Measurements from ENCODE around the gene ZNF74.

ZNF74 gene

GRCh38 chr22:20439928-20440575, 46.1 kb downstream of the ZNF74 start (continued):
- TF ChIP-seq ZNF37A (tag by site-specific recombination; IDR thresholded peaks at IDR 0.05) (no peak), ZNF76 (tag by site-specific recombination; IDR thresholded peaks at IDR 0.05; ENCODE audit: borderline replicate concordance, low read depth) (no peak), ZNF449 (tag by site-specific recombination; IDR thresholded peaks at IDR 0.05) (no peak), ZNF184 (tag by site-specific recombination; IDR thresholded peaks at IDR 0.05) (no peak), ZNF558 (tag by site-specific recombination; IDR thresholded peaks at IDR 0.05) (no peak), GFI1B (tag by site-specific recombination; IDR thresholded peaks at IDR 0.05) (no peak), IKZF3 (tag by site-specific recombination; IDR thresholded peaks at IDR 0.05) (no peak), PRDM1 (tag by site-specific recombination; IDR thresholded peaks at IDR 0.05) (no peak), ZXDB (tag by site-specific recombination; IDR thresholded peaks at IDR 0.05) (no peak), ZNF311 (tag by site-specific recombination; IDR thresholded peaks at IDR 0.05; ENCODE audit: borderline replicate concordance) (no peak)
- TF ChIP-seq, protein P1, sequence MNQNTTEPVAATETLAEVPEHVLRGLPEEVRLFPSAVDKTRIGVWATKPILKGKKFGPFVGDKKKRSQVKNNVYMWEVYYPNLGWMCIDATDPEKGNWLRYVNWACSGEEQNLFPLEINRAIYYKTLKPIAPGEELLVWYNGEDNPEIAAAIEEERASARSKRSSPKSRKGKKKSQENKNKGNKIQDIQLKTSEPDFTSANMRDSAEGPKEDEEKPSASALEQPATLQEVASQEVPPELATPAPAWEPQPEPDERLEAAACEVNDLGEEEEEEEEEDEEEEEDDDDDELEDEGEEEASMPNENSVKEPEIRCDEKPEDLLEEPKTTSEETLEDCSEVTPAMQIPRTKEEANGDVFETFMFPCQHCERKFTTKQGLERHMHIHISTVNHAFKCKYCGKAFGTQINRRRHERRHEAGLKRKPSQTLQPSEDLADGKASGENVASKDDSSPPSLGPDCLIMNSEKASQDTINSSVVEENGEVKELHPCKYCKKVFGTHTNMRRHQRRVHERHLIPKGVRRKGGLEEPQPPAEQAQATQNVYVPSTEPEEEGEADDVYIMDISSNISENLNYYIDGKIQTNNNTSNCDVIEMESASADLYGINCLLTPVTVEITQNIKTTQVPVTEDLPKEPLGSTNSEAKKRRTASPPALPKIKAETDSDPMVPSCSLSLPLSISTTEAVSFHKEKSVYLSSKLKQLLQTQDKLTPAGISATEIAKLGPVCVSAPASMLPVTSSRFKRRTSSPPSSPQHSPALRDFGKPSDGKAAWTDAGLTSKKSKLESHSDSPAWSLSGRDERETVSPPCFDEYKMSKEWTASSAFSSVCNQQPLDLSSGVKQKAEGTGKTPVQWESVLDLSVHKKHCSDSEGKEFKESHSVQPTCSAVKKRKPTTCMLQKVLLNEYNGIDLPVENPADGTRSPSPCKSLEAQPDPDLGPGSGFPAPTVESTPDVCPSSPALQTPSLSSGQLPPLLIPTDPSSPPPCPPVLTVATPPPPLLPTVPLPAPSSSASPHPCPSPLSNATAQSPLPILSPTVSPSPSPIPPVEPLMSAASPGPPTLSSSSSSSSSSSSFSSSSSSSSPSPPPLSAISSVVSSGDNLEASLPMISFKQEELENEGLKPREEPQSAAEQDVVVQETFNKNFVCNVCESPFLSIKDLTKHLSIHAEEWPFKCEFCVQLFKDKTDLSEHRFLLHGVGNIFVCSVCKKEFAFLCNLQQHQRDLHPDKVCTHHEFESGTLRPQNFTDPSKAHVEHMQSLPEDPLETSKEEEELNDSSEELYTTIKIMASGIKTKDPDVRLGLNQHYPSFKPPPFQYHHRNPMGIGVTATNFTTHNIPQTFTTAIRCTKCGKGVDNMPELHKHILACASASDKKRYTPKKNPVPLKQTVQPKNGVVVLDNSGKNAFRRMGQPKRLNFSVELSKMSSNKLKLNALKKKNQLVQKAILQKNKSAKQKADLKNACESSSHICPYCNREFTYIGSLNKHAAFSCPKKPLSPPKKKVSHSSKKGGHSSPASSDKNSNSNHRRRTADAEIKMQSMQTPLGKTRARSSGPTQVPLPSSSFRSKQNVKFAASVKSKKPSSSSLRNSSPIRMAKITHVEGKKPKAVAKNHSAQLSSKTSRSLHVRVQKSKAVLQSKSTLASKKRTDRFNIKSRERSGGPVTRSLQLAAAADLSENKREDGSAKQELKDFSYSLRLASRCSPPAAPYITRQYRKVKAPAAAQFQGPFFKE (tag by site-specific recombination; IDR thresholded peaks at IDR 0.05; ENCODE audit: borderline replicate concordance): no peak

DNA sequence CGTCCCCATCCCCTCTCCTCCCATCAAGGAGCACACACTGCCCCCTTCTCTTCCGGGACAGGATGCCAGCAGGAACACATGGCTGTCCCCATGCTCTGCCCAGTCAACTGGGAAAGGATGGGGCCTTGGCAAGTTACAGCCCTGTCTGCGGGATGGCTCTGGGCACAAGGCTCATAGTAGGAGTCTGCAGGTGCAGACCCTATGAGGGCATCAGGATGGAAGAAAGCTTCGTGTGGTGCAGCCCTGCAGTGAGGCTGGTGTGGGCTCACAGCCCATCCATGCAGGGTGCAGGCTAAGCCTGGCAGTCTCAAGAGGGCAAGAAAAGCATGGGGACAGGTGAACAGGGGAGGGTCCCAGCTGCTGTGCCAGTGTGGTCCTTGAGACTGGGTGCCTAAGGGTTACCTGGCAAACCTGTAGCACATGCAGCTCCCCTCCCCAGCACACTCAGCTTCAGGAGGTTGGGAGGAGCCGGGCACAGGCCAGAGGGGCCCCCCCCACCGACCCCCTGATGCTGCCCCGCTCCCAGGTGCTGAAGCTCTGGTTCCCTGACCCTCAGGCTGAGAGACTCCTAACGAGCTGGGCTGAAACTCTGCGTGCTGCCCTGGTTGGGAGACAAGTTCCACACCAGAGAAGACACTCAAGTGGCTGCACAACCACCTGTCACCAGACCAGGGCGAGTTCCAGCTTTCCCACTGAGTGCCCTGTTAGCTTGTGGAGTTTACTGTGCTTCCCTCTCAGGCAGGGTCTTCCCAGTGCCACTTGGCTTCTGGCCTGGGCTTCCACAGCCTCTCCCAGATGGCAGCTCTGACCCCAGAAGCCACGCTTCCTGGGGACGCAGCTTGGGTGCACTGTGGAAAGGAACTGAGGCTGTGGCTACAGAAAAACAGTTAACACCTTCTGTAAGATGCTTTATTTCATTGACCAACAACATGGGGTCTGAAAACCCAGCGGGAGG, 47.0 kb downstream of the ZNF74 start:
- no peak overlapping the region for H3K4me3 ChIP-seq (ENCODE audit: low read depth, low read length)
- H3K9me3 ChIP-seq (ENCODE audit: control insufficient read depth, insufficient read depth, low read depth, low read length): no peaks in the 10 kb centered on the region
- H3K36me3 ChIP-seq (ENCODE audit: control insufficient read depth in 2 of 2, insufficient read depth in 1 of 2, low read length in 2 of 2): peaks cover 12 to 46% of the 10 kb centered on the region in 2 experiments; a peak in 2 of 3 replicates
- TF ChIP-seq ZIC2 (tag by site-specific recombination; IDR thresholded peaks at IDR 0.05): peak; percentile 71
- 0 out of 2 replicates have a peak, but pooled peaks have one; percentile 10 for TF ChIP-seq SCRT2 (tag by site-specific recombination; IDR thresholded peaks at IDR 0.05)
- TF ChIP-seq ZEB2 (tag by site-specific recombination; IDR thresholded peaks at IDR 0.05): no peak
- TF ChIP-seq ZNF518A (tag by site-specific recombination; conservative IDR thresholded peaks at IDR 0.05; ENCODE audit: low read depth): no peak
- TF ChIP-seq ZNF184 (tag by site-specific recombination; IDR thresholded peaks at IDR 0.05): no peak
- no peak for TF ChIP-seq ZNF121 (tag by site-specific recombination; IDR thresholded peaks at IDR 0.05)
- TF ChIP-seq GLIS2 (tag by site-specific recombination; IDR thresholded peaks at IDR 0.05): peak; percentile 44
- no peak overlapping the region for H3K27ac ChIP-seq (ENCODE audit: extremely low read depth, low read depth, low read length)
- no peaks in the 10 kb centered on the region for H3K4me1 ChIP-seq (ENCODE audit: control insufficient read depth, insufficient read depth, low read length)
- POLR2A ChIA-PET: no interaction called here
- CTCF ChIA-PET: interaction anchor here (0.6 to 1.6 kb wide), 3 partner anchors 9 to 23 kb away, joined by 3 to 6 read pairs (median 5); no protein-coding TSS in a partner anchor

All from HEK293 (cell line).